ENCODE data around the gene CHST5.
"Not testable (repeated sequence)": the region's sequence is repeated elsewhere in the genome, so short reads cannot be mapped to it uniquely, and the experiment has no call there.

Gene CHST5

DNA sequence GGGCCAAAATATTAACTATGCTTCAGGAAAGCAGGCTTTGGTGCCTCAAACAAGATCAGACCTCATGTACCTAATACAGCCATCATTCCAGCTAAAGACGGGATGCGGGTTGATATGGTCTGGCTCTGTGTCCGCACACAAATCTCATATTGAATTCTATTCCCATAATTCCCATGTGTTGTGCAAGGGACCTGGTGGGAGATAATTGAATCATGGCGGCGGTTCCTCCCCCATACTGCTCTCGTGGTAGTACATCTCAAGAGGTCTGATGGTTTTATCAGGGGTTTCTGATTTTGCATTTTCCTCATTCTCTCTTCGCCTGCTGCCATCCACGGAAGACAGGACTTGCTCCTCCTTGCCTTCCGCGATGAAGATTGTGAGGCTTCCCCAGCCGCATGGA is 21.6 kb downstream of the CHST5 start:
- H3K27me3 ChIP-seq (ENCODE audit: insufficient read depth, poor library complexity, severe bottlenecking): no peaks in the 10 kb centered on the region
- H3K36me3 ChIP-seq (ENCODE audit: low read depth): no peaks in the 10 kb centered on the region
- no peak overlapping the region for H3K27ac ChIP-seq (ENCODE audit: poor library complexity, severe bottlenecking)
- DNase-seq (ENCODE audit: low spot score): no peak
- TF ChIP-seq, protein P1, sequence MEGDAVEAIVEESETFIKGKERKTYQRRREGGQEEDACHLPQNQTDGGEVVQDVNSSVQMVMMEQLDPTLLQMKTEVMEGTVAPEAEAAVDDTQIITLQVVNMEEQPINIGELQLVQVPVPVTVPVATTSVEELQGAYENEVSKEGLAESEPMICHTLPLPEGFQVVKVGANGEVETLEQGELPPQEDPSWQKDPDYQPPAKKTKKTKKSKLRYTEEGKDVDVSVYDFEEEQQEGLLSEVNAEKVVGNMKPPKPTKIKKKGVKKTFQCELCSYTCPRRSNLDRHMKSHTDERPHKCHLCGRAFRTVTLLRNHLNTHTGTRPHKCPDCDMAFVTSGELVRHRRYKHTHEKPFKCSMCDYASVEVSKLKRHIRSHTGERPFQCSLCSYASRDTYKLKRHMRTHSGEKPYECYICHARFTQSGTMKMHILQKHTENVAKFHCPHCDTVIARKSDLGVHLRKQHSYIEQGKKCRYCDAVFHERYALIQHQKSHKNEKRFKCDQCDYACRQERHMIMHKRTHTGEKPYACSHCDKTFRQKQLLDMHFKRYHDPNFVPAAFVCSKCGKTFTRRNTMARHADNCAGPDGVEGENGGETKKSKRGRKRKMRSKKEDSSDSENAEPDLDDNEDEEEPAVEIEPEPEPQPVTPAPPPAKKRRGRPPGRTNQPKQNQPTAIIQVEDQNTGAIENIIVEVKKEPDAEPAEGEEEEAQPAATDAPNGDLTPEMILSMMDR (IDR thresholded peaks at IDR 0.05; ENCODE audit: poor library complexity, severe bottlenecking): no peak
- H3K4me3 ChIP-seq (ENCODE audit: severe bottlenecking): no peak overlapping the region
- no peaks in the 10 kb centered on the region for H3K4me1 ChIP-seq (ENCODE audit: insufficient read depth, poor library complexity, severe bottlenecking)
- no peaks in the 10 kb centered on the region for H3K9me3 ChIP-seq (ENCODE audit: severe bottlenecking)
- no peak for ATAC-seq (ENCODE audit: low read depth)

DNA sequence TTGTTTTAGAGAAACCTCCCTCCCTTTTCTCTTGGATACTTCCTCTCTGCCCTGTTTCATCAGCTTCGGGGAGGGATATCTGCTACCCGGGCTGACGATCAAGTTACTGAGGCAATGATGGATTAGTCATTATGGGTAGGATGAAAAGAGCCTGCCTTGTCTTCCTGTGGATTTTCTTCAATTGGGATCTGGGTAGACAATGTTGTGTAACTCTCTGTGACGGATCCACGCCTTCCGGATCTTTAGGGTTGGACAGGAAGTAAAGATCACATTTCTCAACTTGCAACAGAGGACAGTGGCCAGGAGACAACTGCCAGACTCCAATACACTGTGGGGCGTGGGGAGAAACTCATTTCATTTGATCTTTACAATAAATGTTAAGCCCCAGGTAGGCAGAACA is 29.3 kb downstream of the CHST5 start:
- Histone ChIP-seq H3K36me3 (ENCODE audit: low read depth) (no peaks in the 10 kb centered on the region), H3K27ac (ENCODE audit: poor library complexity, severe bottlenecking) (peak overlapping the region; percentile 87), H3K4me1 (ENCODE audit: insufficient read depth, poor library complexity, severe bottlenecking) (peaks cover 42% of the 10 kb centered on the region), H3K9me3 (ENCODE audit: severe bottlenecking) (no peaks in the 10 kb centered on the region), H3K4me3 (ENCODE audit: severe bottlenecking) (no peak overlapping the region), H3K27me3 (ENCODE audit: insufficient read depth, poor library complexity, severe bottlenecking) (no peaks in the 10 kb centered on the region)
- DNase-seq (ENCODE audit: low spot score) (no peak), ATAC-seq (ENCODE audit: low read depth) (peak; percentile 88)
- TF ChIP-seq, protein P1 (IDR thresholded peaks at IDR 0.05; ENCODE audit: poor library complexity, severe bottlenecking): no peak

DNA sequence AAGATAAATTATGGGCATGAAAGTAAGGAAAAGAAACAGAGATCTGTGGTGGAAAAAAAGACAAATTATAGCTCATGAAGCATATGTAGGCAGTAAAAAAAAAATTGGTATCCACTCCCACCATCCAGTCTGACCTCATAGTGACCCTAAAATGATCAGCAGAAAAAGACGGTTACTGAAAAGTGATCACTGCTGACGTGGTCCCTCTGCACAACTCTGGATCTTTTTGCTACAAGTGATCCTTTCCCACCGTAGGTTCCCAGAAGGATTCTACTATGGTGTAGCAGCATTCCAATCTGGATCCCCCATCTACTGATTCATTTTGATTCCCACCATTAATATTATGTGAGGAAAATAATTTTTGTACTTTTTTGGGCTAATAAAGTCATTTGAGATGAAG is 29.8 kb downstream of the CHST5 start:
- H3K4me3 ChIP-seq (ENCODE audit: severe bottlenecking): no peak overlapping the region

DNA sequence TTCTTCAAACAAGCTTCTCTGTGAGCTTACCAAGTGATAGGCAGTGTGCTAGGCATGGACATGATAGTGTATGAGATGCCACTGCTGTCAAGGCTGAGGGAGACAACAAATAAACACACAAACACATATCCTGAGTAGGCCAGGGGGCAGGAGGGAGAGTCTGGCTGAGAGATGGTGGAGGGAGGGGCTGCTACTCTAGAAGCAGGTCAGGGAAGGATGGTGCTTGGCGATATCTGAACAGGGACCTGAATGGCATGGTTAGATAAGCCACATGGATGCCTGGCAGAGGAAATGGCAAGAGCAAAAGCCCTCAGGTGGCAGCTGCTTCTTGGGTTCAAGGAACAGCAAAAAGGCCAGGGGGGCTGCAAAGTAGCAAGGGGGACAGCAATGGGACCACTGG is 32.1 kb downstream of the CHST5 start:
- H3K27me3 ChIP-seq (ENCODE audit: insufficient read depth, poor library complexity, severe bottlenecking): no peaks in the 10 kb centered on the region
- ATAC-seq (ENCODE audit: low read depth) (no peak), DNase-seq (ENCODE audit: low spot score) (no peak)
- peaks cover 46% of the 10 kb centered on the region for H3K4me1 ChIP-seq (ENCODE audit: insufficient read depth, poor library complexity, severe bottlenecking)
- no peaks in the 10 kb centered on the region for H3K9me3 ChIP-seq (ENCODE audit: severe bottlenecking)
- no peaks in the 10 kb centered on the region for H3K36me3 ChIP-seq (ENCODE audit: low read depth)
- TF ChIP-seq, protein P1 (IDR thresholded peaks at IDR 0.05; ENCODE audit: poor library complexity, severe bottlenecking): no peak
- no peak overlapping the region for H3K27ac ChIP-seq (ENCODE audit: poor library complexity, severe bottlenecking)
- no peak overlapping the region for H3K4me3 ChIP-seq (ENCODE audit: severe bottlenecking)

More for the DNA sequence above, 29.8 kb downstream of the CHST5 start:
- DNase-seq (ENCODE audit: low spot score) (no peak), ATAC-seq (ENCODE audit: low read depth) (no peak)
- no peaks in the 10 kb centered on the region for H3K27me3 ChIP-seq (ENCODE audit: insufficient read depth, poor library complexity, severe bottlenecking)
- TF ChIP-seq, protein P1 (IDR thresholded peaks at IDR 0.05; ENCODE audit: poor library complexity, severe bottlenecking): no peak
- no peaks in the 10 kb centered on the region for H3K36me3 ChIP-seq (ENCODE audit: low read depth)
- H3K27ac ChIP-seq (ENCODE audit: poor library complexity, severe bottlenecking): peak overlapping the region; percentile 87
- peaks cover 44% of the 10 kb centered on the region for H3K4me1 ChIP-seq (ENCODE audit: insufficient read depth, poor library complexity, severe bottlenecking)
- no peaks in the 10 kb centered on the region for H3K9me3 ChIP-seq (ENCODE audit: severe bottlenecking)

DNA sequence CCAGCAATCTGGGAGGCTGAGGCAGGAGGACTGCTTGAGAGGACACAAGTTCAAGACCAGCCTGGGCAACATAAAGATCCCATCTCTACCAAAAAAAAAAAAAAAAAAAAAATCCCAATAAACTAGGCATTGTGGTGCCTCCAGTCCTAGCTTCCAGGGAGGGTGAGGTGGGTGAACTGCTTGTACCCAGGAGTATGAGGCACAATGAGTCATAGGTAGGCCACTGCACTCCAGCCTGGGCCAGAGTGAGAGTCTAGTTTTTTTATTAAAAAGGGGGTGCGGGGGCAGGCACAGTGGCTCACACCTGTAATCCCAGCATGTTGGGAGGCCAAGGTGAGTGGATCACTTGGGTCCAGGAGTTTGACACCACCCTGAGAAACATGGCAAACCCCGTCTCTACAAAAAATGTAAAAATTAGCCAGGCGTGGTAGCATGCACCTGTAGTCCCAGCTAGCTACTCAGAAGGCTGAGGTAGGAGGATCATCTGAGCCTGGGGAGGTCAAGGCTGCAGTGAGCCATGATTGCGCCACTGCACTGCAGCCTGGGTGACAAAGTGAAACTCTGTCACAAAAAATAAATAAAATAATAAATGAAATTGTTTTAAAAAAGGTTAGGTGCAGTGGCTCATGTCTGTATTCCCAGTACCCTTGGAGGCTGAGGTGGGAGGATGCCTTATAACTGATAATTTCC is 32.8 kb downstream of the CHST5 start:
- peak; percentile 43; the same call in 2 of the 3 replicates for ATAC-seq (ENCODE audit: low read depth)
- TF ChIP-seq, protein P1 (IDR thresholded peaks at IDR 0.05; ENCODE audit: poor library complexity, severe bottlenecking): no peak
- peaks cover 53% of the 10 kb centered on the region for H3K4me1 ChIP-seq (ENCODE audit: insufficient read depth, poor library complexity, severe bottlenecking)

DNA sequence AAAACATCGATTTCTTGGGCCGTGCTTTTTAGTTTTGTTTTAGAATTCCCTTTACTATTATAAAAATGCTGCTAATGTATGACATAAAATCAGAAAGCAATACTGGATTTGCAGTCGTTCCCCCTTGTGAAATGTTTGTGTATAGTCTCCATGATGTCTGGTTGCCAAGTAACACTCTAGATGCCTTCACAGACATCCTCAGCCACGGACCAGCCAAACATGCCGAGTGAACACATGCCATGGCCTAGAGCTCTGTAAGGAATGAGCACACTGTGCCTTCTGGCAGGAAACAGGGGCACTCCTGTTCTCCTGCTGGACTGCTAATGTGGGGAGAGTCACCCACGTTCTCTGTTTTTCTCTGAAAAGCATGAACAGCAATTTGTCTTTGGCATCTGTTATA is 34.1 kb downstream of the CHST5 start:
- not testable (repeated sequence) for H3K36me3 ChIP-seq (ENCODE audit: low read depth); H3K4me3 ChIP-seq (ENCODE audit: severe bottlenecking); H3K27me3 ChIP-seq (ENCODE audit: insufficient read depth, poor library complexity, severe bottlenecking); DNase-seq (ENCODE audit: low spot score); H3K27ac ChIP-seq (ENCODE audit: poor library complexity, severe bottlenecking); H3K9me3 ChIP-seq (ENCODE audit: severe bottlenecking)
- H3K4me1 ChIP-seq (ENCODE audit: insufficient read depth, poor library complexity, severe bottlenecking): peaks cover 45% of the 10 kb centered on the region
- 0 out of 3 replicates have a peak, but pooled peaks have one; percentile 8 for ATAC-seq (ENCODE audit: low read depth)

More for the DNA sequence above, 32.8 kb downstream of the CHST5 start:
- H3K9me3 ChIP-seq (ENCODE audit: severe bottlenecking): no peaks in the 10 kb centered on the region
- no peaks in the 10 kb centered on the region for H3K36me3 ChIP-seq (ENCODE audit: low read depth)
- no peak overlapping the region for H3K4me3 ChIP-seq (ENCODE audit: severe bottlenecking)
- H3K27me3 ChIP-seq (ENCODE audit: insufficient read depth, poor library complexity, severe bottlenecking): no peaks in the 10 kb centered on the region
- DNase-seq (ENCODE audit: low spot score): no peak
- H3K27ac ChIP-seq (ENCODE audit: poor library complexity, severe bottlenecking): peak overlapping the region; percentile 1
